Measurements from ENCODE around the gene ESRRA.

DNA sequence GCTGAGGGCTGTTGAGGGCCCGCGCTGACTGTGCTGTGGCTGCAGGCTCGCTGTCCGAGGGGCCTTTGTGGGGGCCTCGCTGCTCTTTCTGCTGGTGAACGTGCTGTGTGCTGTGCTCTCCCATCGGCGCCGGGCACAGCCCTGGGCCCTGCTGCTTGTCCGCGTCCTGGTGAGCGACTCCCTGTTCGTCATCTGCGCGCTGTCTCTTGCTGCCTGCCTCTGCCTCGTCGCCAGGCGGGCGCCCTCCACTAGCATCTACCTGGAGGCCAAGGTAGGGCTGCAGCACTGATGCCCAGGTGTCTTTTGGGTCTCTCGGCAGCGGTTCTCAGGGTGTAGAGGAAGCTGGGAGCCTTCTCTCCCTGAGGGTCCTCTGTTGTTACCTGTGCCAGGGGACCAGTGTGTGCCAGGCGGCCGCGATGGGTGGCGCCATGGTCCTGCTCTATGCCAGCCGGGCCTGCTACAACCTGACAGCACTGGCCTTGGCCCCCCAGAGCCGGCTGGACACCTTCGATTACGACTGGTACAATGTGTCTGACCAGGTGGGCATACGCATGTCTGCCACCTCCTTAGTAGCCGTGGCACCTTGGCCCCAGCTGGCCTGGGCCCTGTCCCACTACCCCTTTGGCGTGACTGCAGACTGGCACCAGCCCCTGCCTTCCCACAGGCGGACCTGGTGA, 17.5 kb upstream of the ESRRA start:
- TF ChIP-seq CTCF (IDR thresholded peaks at IDR 0.05) (no peak), POLR2A (IDR thresholded peaks at IDR 0.05) (no peak)

Measured in stomach (tissue), 4 donors.